Thoracic aorta (tissue), 2 donors: ENCODE results near the gene ARFGEF2. TPM values are rescaled to one million over a fixed set of nuclear protein-coding genes. Genes with fewer than 3 reads are reported as not detected.

Source experiments
- total RNA-seq, 2 donors: library from RNA; depleted of rRNA; stranded (reverse); fragments of >200 nt; gene quantifications; one replicate each; pipeline versions ENCODE4 v1.1.0 to v1.2.3, GENCODE V29; 2016

Gene ARFGEF2
- total RNA-seq, 2 donors from 2014 or later: 25.9 to 37.2 TPM

Other genes starting within 250 kb of the ARFGEF2 start
- gene PREX1, start 93.7 kb upstream of the ARFGEF2 start, total RNA-seq: 100 to 1,000 TPM in 1 of 2 donors, 10 to 100 TPM in 1; 94.6 to 101 TPM
- 10 to 100 TPM; 24.6 to 31.3 TPM for gene CSE1L, start 124.6 kb downstream of the ARFGEF2 start, total RNA-seq